T-helper 1 cell treated with Interleukin-12 subunit alpha and Interleukin-12 subunit beta and Interleukin-4 antibody, amounts not matched to agents 30 ng/mL and 1 ng/mL, for 36 hours (primary cell): Measurements from ENCODE around the gene TREX2. TPM values are rescaled to one million over a fixed set of nuclear protein-coding genes. Genes with fewer than 3 reads are reported as not detected.

ENCODE experiments used
- intact Hi-C: fragments of 100-400 bp; cut with micrococcal nuclease; formaldehyde crosslinking; loops from one replicate; pipeline ENCODE4 v1.15.1; 2024
- total RNA-seq: library from RNA; stranded (reverse); gene quantifications from 2 replicates; pipeline ENCODE4 v1.2.3, GENCODE V29; 2022

TREX2 gene, protein sequence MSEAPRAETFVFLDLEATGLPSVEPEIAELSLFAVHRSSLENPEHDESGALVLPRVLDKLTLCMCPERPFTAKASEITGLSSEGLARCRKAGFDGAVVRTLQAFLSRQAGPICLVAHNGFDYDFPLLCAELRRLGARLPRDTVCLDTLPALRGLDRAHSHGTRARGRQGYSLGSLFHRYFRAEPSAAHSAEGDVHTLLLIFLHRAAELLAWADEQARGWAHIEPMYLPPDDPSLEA
- 2.3 and 2.4 TPM in 2 replicates for total RNA-seq

DNA sequence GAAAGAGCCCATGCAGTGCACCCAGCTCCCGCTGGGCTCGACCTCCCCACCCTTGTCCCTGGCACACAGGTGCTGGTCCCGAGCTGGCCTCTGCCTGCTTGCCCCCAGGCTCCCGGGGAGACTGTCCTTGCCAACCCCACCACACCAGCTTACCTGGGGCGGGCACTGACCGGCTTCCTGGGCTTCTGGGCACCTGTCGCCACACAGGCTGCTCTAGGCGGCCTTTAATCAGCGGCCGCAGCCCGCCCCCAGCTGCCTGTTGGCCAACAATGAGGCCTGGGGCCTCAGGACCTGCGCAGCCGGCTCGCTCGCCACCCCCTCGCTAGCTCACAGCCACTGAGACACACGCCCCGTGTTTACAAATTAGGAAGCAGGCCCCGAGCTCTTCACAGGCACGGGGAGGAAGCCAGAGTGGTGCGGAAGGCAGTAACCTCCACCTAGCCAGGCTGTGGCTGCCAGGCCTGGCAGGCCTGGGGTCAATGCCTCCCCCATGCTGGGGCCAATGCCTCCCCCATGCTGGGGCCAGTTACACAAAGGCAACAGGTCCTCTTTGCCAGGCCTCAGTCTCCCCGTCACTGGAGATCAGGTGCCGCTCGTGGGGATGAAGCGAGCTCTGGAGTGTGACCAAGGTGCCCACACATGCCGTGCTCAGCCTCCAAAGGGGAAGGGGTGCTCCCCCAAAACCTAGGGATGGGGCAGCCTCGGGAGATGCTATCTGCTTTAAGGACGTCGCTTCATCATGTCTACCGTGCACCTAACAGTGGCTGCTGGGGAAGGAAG lies at the start of gene TREX2:
TREX2 (minus strand) TSS at position 201 of the 780 bp plus-strand sequence. CDS start 626 bp downstream, outside the sequence.
- intact Hi-C loops = no loop called here

DNA sequence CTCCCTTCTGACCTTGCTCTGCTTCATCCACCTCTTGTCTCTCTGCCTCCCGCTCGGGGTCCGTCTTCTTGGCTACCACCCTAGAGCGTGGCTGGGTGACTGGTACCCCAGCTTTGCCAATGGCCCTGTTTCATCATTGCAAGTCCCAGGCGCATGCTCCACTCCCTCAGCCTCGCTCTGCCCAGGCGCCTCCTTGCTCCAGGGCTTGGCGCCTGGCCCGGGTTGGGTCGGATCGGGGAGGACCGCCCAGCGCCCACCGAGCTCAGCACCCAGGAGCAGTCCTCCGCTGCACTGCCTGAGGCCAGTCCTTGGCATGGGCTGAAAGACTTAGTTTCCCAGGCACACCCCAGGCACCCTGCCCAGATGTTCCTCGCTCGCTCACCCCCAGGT lies 49.5 kb upstream of the TREX2 start:
- intact Hi-C loops = no loop called here

DNA sequence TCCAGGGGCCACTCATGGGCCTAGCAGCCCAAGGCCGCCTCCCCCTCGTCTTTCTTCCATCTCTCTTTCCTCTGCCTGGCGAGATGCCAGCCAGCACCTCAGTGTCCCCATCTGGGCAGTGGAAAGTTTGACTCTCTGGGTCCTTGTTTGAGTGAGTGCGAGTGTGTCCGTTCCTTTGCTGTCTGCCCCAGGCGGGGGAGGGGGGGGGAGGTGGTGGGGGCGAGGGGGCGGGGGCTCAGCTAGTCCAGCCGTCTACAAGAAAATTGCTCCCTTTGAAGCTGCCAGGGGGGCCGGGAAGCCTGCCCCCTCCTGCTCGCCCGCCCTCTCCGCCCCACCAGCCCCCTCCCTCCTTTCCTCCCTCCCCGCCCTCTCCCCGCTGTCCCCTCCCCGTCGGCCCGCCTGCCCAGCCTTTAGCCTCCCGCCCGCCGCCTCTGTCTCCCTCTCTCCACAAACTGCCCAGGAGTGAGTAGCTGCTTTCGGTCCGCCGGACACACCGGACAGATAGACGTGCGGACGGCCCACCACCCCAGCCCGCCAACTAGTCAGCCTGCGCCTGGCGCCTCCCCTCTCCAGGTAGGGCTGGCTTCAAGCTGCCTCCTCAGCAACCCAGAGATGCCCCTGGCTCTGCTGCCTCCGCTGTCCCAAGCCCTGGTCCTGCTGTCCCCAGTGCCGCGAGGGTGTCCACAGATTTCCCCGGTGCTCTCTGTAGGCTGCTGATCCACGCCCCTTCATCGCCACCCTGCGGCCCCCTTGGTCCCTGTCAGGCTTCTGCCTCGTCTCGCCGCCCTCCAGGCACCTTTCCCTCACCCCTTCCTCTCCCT lies 48.9 kb upstream of the TREX2 start, which contains the start of gene BGN:
BGN (plus strand) TSS at position 440 of the 821 bp plus-strand sequence. CDS start 9,652 bp downstream, outside the sequence.
- intact Hi-C loops = no loop called here

DNA sequence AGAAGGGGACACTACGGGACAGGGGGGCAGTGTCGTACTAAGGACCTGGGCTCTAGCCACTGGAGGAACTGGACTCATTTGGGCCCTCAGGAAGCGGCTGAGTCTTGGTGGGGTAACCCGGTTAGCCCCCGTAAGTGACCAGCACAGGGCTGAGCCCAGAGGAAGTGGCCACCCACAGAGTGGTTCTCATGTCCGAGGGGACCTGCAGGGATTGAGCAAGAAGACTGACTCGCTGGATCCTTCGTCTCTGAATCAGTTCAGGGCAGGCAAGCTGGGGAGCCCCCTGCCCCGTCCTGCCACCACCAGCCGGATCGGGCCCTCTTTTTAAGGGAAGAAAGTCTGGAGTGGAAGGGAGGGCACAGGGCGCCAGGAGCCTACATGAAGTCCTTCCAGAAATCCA lies 48.2 kb upstream of the TREX2 start:
- intact Hi-C loops = no loop called here

DNA sequence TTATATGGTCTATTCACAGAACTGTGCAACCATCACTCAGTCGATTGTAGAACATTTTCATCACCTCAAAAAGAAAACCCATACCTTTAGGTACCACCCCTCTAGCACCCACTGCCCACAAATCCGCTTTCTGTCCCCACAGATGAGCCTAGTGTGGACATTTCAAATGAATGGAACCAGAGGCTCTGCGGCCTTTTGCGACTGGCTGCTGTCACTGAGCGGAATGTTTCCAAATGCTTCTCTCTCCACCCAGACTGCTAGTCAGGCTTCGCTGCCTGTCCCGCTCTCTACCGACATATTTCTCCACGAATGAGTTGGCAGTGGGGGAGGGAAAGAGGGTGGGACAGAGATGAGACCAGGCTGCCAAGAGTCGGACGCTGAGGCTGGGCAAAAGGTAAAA lies 47.2 kb upstream of the TREX2 start:
- intact Hi-C loops = no loop called here

DNA sequence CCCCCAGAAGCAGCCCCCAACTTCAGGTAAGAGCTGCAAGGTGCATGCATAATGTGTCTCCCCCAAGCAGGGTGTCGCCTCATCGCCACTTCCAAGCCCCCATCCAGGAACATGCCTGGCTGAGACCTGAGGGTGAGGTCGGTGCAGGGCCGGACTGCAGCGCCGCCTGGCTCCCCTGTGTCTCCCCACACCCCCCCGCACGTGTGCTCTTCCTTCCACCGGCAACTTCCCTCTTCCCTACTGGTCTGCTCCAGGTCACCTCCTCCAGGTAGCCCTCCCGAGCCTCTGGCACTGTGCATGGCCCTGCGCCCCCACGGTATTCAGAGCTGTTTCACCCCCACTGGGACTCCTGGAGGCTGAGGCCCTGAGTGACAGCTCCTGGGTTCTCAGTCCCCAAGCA lies 46.7 kb upstream of the TREX2 start:
- intact Hi-C loops = no loop called here

DNA sequence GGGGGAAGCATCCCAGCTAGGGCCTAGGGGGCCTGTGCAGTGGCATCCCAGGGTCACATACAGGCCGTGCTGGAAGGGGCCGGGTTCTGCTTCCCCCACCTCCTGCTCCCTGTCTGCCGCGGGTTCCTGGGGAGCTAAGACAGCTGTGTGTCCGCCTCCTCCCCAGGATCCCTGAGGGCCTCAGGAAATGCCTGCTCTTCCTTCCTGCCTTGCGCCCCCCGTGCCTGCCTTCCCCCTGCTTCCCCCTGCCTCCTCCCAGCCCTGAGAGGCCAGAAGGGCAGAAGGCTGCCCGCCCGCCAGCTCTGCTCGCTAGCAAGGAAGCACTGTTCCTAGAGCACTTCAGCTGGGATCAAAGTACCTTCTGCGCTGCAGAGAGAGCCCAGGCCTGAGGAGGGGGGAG lies 46.1 kb upstream of the TREX2 start:
- intact Hi-C loops = no loop called here

DNA sequence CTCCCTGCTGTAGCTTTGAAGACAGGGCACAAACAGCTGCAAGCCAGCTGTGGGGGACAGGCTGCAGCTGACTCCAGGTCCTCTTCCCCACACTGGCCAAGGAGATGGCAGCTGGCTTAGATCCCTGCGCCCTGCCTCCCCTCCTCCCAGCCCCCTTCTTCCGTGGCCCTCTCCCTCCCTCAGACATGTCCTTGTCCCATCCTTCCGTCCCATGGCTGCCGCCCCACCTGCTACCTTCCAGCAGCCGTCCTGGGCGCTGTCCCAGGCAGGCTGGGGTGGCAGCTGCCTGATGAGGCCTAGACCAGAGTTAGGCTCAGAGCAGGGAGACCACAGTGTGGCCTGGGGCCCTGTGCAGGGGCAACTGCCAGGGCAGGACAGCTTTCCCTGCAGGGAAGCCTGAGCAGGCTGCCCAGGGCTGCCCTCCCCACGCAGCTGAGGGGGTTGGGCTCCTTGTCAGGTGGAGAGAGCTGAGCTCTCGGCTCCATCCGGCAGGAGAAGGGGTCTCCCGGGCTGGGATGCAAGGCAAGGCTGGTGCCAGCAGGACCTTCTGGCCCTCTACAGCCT lies 45.6 kb upstream of the TREX2 start:
- intact Hi-C loops = no loop called here

DNA sequence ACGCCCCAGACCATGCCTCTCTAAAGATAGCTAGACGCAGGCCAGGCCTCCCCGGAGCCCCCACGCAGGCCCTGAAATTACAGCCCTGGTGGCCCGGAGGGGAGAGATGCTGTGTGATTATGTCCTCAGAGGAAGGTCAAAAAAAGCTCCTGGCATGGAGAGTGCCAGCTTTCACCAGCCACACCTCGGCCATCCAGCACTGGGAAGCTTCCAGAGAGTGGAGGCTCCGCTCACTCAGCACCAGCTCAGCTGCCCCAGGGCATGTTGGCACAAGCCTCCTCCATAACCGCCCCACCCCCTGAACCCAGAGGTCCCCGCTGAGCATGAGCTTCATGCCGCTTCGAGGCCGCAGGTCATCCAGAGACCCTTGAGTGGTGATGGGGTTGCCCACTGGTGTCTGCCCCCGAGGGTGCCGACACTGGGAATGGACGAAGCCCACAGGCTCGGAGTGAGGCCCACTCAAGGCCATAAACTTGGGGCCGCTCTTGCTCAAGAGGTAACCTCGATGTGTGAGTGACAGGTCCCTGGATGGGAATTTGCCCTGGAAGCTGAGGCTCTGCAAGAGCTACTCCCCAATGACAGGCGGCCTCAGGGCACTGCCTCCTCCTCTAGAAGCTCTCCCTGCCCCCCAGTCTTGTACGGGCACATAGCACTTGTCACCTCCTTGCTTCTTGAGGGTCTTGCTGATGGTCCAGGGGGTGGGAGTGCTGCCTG lies 44.5 kb upstream of the TREX2 start:
- intact Hi-C loops = no loop called here

DNA sequence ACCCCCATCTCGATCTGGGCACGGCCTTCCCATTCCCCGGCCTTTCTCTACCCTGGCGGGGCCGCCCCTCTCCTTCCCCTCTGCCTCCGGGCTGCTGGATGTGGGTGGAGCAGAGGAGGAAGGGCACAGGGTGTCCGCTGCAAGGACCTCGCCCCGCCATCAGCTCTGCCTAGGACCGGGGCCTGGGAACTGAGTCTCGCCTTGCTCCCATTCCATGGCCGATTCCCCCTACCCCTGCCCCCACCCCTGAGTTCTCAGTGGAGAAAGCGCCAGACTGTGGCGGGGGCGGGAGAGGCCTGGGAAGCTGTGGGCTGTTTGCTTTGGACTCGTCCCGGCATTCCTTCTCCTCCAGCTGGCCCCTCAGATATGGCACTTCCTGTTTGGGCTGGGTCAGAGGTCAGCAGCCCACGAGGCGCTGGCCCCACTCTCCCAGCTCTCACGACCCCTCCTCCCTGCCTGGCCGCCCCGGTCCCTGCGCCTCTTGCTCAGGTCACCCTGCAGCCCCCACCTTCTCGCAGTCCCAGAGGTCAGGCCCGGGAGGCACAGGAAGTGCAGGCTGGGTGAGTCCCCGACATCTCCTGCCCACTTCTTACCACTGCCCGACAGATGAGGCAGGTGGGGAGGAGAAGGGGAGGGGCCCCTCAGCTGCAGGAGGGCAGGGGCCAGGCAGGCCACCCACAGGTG lies 42.5 kb upstream of the TREX2 start:
- intact Hi-C loops = no loop called here

DNA sequence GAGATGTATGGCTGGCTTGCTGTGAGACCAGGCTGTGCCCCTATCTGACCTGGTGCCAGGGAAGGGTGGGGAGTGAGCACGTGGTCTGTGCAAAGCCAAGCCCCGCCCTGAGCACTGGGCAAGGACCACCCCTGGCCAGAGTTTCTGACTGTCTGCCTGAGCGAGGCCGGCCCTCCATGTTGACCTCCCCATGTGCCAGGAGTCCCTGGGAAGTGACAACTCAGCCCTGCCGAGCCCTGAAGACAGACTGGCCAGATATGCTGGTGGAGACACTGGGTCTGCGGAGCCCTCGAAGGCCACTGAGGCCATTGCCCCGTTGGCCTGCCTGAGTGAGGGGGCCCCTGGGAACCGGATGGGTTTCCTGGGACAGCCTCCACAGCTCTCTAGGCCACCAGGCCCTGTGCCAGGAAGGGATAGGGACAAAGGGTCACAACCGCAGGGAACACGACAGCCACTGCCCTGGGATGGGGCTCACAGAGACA lies 41.8 kb upstream of the TREX2 start:
- intact Hi-C loops = no loop called here

DNA sequence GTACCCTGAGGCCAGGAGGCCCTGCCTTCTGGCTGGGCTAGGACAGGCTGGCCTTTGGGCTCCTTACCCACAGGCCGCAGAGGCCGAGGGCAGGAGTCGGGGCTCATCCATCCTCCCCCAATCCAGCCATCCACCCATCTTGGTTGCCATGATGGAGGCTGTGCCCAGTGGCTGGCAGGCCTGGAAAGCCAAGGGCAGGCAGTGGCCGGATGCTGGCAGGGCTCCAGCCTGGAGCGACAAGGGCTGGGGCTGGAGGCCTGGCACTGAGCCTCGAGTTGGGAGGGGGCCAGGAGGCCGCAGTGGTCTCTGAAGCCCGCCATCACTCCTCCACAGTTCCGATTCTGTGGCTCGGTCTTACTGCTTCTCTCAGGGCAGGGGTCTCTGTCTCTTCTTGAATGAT lies 40.3 kb upstream of the TREX2 start:
- intact Hi-C loops = no loop called here

DNA sequence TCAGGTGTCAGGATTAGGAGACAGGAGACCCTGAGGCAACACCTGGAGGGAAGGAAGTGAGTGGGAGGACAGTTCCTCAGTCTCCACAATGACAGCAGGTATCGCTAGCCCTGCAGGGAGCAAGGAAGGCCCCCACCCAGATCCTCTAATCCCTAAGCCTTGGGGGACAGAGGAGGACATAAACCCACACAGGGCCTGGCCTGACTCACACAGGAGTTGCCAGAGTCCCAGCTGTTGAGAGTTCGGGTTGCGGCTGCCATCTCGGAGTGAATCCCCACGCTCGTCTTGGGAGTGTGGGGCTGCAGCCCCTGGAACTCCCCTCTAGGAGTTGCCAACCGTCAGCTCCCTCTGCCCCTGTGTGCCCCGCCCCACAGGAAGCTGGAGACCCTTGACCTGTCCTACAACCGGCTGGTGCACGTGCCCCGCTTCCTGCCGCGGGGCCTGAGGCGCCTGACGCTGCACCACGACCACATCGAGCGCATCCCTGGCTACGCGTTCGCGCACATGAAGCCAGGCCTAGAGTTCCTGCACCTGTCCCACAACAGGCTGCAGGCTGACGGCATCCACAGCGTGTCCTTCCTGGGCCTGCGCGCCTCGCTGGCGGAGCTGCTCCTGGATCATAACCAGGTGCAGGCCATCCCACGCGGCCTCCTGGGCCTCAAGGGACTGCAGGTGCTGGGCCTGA lies 39.7 kb upstream of the TREX2 start:
- intact Hi-C loops = no loop called here

DNA sequence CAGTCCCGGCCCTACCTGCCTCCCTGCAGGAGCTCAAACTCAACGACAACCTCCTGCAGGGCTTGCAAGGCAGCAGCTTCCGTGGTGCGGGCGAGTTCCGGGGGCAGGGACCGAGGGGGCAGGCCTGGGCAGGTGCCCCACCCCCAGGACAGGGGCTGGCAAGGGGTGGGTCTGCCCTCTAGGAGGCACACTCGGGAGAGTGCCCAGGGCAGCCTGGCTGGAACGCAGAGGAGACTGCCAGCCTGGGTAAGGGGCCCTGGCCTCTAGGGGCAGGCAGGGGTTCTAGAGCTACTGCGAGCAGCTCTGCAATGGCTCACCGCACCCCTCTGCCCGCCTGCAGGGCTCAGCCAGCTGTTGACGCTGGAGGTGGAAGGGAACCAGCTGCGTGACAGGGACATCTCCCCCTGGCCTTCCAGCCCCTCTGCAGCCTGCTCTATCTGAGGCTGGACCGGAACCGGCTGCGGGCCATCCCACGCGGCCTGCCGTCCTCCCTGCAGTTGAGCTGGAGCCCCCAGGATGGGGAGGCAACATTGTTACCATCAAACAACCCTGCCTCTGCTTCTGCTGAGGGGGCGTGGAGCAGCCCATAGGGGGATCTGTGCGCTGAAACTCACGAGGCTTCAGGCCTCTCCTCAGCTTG lies 36.6 kb upstream of the TREX2 start:
- intact Hi-C loops = no loop called here

DNA sequence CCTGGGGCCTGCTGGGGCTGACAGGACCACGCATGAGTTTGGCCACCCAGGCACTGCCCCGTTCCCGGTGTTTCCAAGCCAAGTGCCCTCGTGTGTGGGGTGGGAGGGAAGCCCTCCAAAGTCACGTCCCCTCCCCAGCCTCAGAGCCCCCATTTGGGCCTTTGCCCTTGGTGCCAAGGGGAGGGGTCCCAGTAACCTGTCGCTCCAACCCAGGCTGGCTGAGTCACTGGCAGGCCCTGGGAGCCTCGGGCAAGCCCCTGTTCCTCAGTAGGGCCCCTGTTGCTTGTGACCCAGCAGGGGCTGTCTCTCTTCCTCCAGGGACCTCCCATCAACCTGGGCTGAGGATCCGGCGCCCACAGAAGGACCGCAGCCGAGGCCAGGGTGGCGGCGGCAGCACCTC lies 35.2 kb upstream of the TREX2 start:
- intact Hi-C loops = no loop called here

DNA sequence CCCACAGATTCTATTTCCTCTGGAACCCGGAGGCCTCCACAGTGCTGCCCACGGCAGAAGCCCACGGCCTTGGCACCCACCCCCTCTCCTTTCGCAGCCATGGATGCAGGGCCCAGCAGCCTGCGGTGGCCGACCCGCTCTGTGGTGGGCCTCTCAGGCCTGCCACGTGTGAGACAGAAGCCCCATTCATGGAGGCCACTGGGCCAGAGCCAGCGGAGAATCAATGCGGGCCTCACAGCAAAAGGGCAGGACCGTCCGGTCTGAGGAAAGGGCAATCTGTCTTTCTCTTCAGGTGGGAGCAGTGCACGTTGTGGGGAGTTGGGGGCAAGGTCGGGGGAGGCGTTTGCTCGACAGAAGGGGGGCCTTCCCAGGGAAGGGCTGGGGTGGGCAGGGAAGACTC lies 32.9 kb upstream of the TREX2 start:
- intact Hi-C loops = loop anchor here (10.0 kb wide), 1 partner anchor 186 kb away; no protein-coding TSS in a partner anchor

DNA sequence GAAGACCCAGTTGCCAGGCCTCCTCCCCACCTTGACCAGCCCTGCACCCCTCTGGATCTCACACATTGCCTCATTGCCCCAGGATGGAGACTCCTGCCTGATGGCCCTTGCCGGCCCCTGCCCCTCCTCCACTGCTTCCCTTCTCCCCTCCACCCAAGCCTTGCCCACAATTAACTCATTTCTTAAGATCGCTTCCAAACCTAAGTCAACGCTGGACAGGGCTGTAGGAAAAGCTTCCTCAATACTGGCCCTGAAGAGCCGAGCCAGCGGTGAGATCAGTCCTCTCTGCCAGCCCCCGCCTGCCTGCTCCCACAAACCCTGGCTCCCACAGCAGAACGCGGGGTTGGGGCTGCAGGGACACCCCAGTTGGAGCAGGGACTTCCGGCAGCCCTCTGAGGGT lies 32.0 kb upstream of the TREX2 start:
- intact Hi-C loops = loop anchor here (10.0 kb wide), 1 partner anchor 187 kb away; no protein-coding TSS in a partner anchor

DNA sequence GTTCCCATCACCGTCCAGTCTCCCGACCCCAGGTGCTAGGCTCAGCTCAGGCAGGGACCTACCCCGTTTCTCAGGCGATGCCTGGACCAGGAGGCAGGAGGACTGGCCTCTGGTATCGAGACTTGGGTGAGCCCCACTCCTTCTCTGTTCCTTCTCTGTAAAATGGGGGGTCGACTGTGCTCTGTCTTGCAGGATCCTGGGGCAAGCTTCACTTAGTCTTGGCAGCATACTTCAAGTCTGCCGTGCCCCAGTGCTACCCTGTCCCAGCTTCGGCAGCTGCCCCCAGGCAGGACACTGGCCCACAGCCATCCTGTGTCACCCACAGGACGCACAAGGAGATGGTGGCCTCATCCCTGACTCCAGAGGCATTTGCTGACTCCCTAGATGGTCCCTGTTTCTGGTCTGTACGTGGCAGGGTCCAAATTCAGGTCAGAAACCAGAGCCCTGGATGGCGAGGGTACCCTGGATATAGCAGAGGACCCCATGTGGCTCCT lies 31.6 kb upstream of the TREX2 start:
- intact Hi-C loops = loop anchor here (10.0 kb wide), 1 partner anchor 187 kb away; no protein-coding TSS in a partner anchor
